Esophagus mucosa (tissue), 1 donor: ENCODE results near the gene MFAP5. TPM values are rescaled to one million over a fixed set of nuclear protein-coding genes. Genes with fewer than 3 reads are reported as not detected.
"Not testable (repeated sequence)": the region's sequence is repeated elsewhere in the genome, so short reads cannot be mapped to it uniquely, and the experiment has no call there.

Experiments
- ATAC-seq: fragments of 200-7000 bp; cut with Tn5 transposase; one replicate; pipeline ENCODE4 v1.9.1; 2020
- total RNA-seq: library from RNA; stranded (reverse); gene quantifications from one replicate; pipeline ENCODE4 v1.2.4, GENCODE V29; 2023
- donor health status: DM: yes; HTN: yes; CAD: no.

The MFAP5 gene
- total RNA-seq, 1 donor from 2014 or later: 3.3 TPM

GRCh38 chr12:8624750-8625149 is 37.9 kb downstream of the MFAP5 start:
- ATAC-seq: not testable (repeated sequence)

GRCh38 chr12:8622646-8623045 is 40.0 kb downstream of the MFAP5 start:
- ATAC-seq: no peak

GRCh38 chr12:8615206-8615605 is 47.4 kb downstream of the MFAP5 start:
- ATAC-seq: no peak

- ATAC-seq: not testable (repeated sequence)
Measured at GRCh38 chr12:8613881-8614280, 48.7 kb downstream of the MFAP5 start.

GRCh38 chr12:8612629-8613028 is 50.0 kb downstream of the MFAP5 start, which contains the start of gene AICDA:
Gene AICDA (minus strand): TSS chr12:8612859. CDS start chr12:8612767, 92 bp downstream.
- ATAC-seq: no peak

- ATAC-seq: no peak
Measured at GRCh38 chr12:8609061-8609570, 53.5 kb downstream of the MFAP5 start.

- ATAC-seq: no peak
Measured at GRCh38 chr12:8606890-8607289, 55.7 kb downstream of the MFAP5 start.

GRCh38 chr12:8605057-8605456 is 57.6 kb downstream of the MFAP5 start:
- ATAC-seq: no peak

- ATAC-seq: no peak
Measured at GRCh38 chr12:8603856-8604255, 58.8 kb downstream of the MFAP5 start.

- ATAC-seq: no peak
Measured at GRCh38 chr12:8603286-8603685, 59.3 kb downstream of the MFAP5 start.

- no peak for ATAC-seq
Measured at GRCh38 chr12:8596561-8596960, 66.1 kb downstream of the MFAP5 start.

Other genes starting within 250 kb of the MFAP5 start
- gene CLEC6A, start 206.9 kb downstream of the MFAP5 start, total RNA-seq: not detected
- gene CLEC4D, start 149.3 kb downstream of the MFAP5 start, total RNA-seq: 0.24 TPM
- not detected for gene CLEC4E, start 121.9 kb downstream of the MFAP5 start, total RNA-seq
- not detected for gene AICDA, start 50.0 kb downstream of the MFAP5 start, total RNA-seq
- 10.6 TPM for gene RIMKLB, start 35.2 kb upstream of the MFAP5 start, total RNA-seq
- 720 TPM for gene A2ML1, start 159.8 kb upstream of the MFAP5 start, total RNA-seq